ENCODE results near the gene ATG2A. TPM values are rescaled to one million over a fixed set of nuclear protein-coding genes. Genes with fewer than 3 reads are reported as not detected.

ATG2A gene
- total RNA-seq, 5 donors from 2014 or later (not counting 1 experiment from before 2014, with no cell fraction given): 50.9 to 165 (median 55.4) TPM

DNA sequence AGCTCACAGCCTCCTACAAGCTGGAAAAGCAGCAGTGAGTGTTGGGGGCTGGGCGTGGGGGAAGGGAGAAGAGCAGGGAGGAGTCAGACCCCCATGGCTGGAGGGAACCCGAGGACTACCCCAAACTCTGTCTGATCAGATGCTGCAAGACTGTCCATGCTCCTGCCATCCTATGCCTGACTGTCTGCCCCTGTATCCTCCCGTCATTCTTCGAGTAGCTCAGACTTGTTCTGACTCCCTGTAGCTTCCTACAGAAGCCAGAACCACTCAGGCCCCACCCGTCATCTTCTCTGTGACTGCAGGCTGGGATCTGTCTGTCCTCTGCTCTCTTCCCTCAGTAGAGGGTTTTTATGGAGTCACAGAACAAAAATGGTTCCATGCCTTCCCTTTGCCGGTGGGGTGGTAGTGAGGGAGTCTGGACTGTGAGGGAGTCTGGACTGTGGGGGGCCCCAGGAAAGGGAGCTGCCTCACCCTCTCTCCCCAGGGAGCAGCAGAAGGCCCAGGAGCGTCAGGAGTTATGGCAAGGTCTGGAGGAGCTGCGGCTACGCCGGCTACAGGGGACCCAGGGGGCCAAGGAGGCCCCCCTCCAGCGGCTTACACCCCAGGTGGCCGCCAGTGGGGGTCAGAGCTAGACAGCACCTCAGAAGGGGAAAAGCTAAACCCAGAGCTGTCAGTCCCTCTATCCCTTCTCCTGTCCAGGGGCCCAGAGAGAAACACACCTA is 16.4 kb upstream of the ATG2A start:
- Mint-ChIP-seq H3K27ac (no peak overlapping the region), H3K9me3 (no peaks in the 10 kb centered on the region), H3K36me3 (peaks cover 37% of the 10 kb centered on the region), H3K27me3 (no peaks in the 10 kb centered on the region), H3K4me3 (no peak overlapping the region), H3K4me1 (no peaks in the 10 kb centered on the region)
- no peak overlapping the region for H3K27ac ChIP-seq (ENCODE audit: low read length)
- H3K9me3 ChIP-seq: no peaks in the 10 kb centered on the region
- WGBS (ENCODE audit: insufficient coverage): 100% methylated on average over 2 of the region's 12 CpGs
- ChIA-PET POLR2A (interaction anchor here in 1 of 2 donors (0.6 kb wide), 2 partner anchors 117 to 1637 kb away, joined by 5 to 8 read pairs; no protein-coding TSS in a partner anchor), CTCF (no interaction called here)
- no peaks in the 10 kb centered on the region for H3K27me3 ChIP-seq (replicated peaks in 1 of 2; ENCODE audit: control insufficient read depth in 2 of 2, extremely low read depth in 1 of 2, insufficient read depth in 2 of 2, low read length in 1 of 2)
- H3K36me3 ChIP-seq (ENCODE audit: control insufficient read depth in 2 of 2, extremely low read depth in 1 of 2, insufficient read depth in 1 of 2, low read length in 1 of 2): peaks cover 23 to 34% of the 10 kb centered on the region in 2 donors
- ATAC-seq (replicated peaks in 1 of 4) (peak in 1 of 4 experiments; percentile 17), DNase-seq (no peak)
- no peak overlapping the region for H3K4me3 ChIP-seq (ENCODE audit: control insufficient read depth in 1 of 2, extremely low read depth in 1 of 2, low read length in 1 of 2)
- no peaks in the 10 kb centered on the region for H3K4me1 ChIP-seq (ENCODE audit: control insufficient read depth in 1 of 2, extremely low read depth in 1 of 2, insufficient read depth in 2 of 2, low read length in 2 of 2)

- H3K9me3 Mint-ChIP-seq: no peaks in the 10 kb centered on the region
- H3K4me1 ChIP-seq (ENCODE audit: control insufficient read depth in 1 of 2, extremely low read depth in 1 of 2, insufficient read depth in 2 of 2, low read length in 2 of 2): no peaks in the 10 kb centered on the region
- no peak overlapping the region for H3K27ac ChIP-seq (ENCODE audit: low read length)
- peaks cover 37% of the 10 kb centered on the region for H3K36me3 Mint-ChIP-seq
- H3K27me3 ChIP-seq (replicated peaks in 1 of 2; ENCODE audit: control insufficient read depth in 2 of 2, extremely low read depth in 1 of 2, insufficient read depth in 2 of 2, low read length in 1 of 2): no peaks in the 10 kb centered on the region
- H3K27ac Mint-ChIP-seq: no peak overlapping the region
- CTCF ChIA-PET: no interaction called here
- H3K4me3 Mint-ChIP-seq: no peak overlapping the region
- DNase-seq (no peak), ATAC-seq (replicated peaks in 1 of 4) (no peak)
- no peaks in the 10 kb centered on the region for H3K9me3 ChIP-seq
- POLR2A ChIA-PET: interaction anchor here in 1 of 2 donors (0.7 kb wide), 1 partner anchor 79 kb away, joined by 6 read pairs; no protein-coding TSS in a partner anchor
- peaks cover 24 to 37% of the 10 kb centered on the region in 2 donors for H3K36me3 ChIP-seq (ENCODE audit: control insufficient read depth in 2 of 2, extremely low read depth in 1 of 2, insufficient read depth in 1 of 2, low read length in 1 of 2)
- H3K4me3 ChIP-seq (ENCODE audit: control insufficient read depth in 1 of 2, extremely low read depth in 1 of 2, low read length in 1 of 2): no peak overlapping the region
- H3K4me1 Mint-ChIP-seq: no peaks in the 10 kb centered on the region
- H3K27me3 Mint-ChIP-seq: no peaks in the 10 kb centered on the region
- WGBS (ENCODE audit: insufficient coverage): no CpG with 5 or more reads among the region's 5 CpGs
Observed at GRCh38 chr11:64932324-64932723, 15.3 kb upstream of the ATG2A start.

DNA sequence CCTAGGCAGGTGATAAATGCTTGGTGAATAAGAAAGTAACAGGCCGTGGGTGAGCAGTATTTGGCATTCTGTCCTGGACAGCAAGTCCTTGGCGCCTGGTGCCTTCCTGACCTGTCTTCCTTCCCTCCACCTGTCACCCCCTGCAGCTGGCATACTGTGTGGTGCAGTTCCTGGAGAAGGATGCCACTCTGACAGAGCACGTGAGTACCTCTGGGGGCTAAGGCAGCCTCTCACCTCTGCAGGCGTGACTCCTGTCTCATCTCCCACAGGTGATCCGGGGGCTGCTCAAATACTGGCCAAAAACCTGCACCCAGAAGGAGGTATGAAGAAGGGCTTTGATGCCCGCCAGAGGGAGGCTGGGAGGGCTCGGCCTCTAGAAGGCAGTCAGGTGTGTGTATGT is 14.3 kb upstream of the ATG2A start:
- WGBS (ENCODE audit: insufficient coverage): no CpG with 5 or more reads among the region's 7 CpGs
- CTCF ChIA-PET: no interaction called here
- no peak overlapping the region for H3K27ac ChIP-seq (ENCODE audit: low read length)

DNA sequence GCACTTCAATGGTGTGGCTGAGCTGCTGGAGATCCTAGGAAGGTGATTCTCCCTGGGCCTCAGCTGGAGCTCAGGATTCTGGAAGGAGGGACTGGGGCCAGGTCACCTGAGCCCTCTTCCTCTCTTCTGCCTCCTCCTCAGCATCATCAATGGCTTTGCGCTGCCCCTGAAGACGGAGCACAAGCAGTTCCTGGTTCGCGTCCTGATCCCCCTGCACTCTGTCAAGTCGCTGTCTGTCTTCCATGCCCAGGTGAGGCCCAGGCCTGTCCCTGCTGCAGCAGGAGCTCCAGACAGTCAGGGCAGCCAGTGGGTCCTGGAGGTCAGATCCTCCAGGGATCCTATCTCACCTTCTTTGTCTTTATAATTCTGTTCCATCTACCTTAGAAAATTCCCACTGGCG is 13.3 kb upstream of the ATG2A start:
- POLR2A ChIA-PET: no interaction called here
- Histone ChIP-seq H3K4me3 (ENCODE audit: control insufficient read depth in 1 of 2, extremely low read depth in 1 of 2, low read length in 1 of 2) (no peak overlapping the region), H3K9me3 (no peaks in the 10 kb centered on the region), H3K27me3 (replicated peaks in 1 of 2; ENCODE audit: control insufficient read depth in 2 of 2, extremely low read depth in 1 of 2, insufficient read depth in 2 of 2, low read length in 1 of 2) (no peaks in the 10 kb centered on the region), H3K4me1 (ENCODE audit: control insufficient read depth in 1 of 2, extremely low read depth in 1 of 2, insufficient read depth in 2 of 2, low read length in 2 of 2) (peaks cover 0 to 9% of the 10 kb centered on the region in 2 experiments), H3K36me3 (ENCODE audit: control insufficient read depth in 2 of 2, extremely low read depth in 1 of 2, insufficient read depth in 1 of 2, low read length in 1 of 2) (peaks cover 30 to 37% of the 10 kb centered on the region in 2 donors), H3K27ac (ENCODE audit: low read length) (no peak overlapping the region)
- 96% methylated on average over 4 of the region's 6 CpGs for WGBS (ENCODE audit: insufficient coverage)
- H3K27me3 Mint-ChIP-seq: no peaks in the 10 kb centered on the region
- H3K9me3 Mint-ChIP-seq: no peaks in the 10 kb centered on the region
- no peak overlapping the region for H3K4me3 Mint-ChIP-seq
- no peak for DNase-seq
- peaks cover 42% of the 10 kb centered on the region for H3K36me3 Mint-ChIP-seq
- ATAC-seq (replicated peaks in 1 of 4): no peak
- CTCF ChIA-PET: no interaction called here
- H3K27ac Mint-ChIP-seq: no peak overlapping the region
- H3K4me1 Mint-ChIP-seq: peaks cover 0 to 4% (median 3%) of the 10 kb centered on the region in 3 donors

More for the DNA sequence above, 14.3 kb upstream of the ATG2A start:
- ATAC-seq (replicated peaks in 1 of 4) (no peak), DNase-seq (no peak)
- Mint-ChIP-seq H3K9me3 (no peaks in the 10 kb centered on the region), H3K4me1 (peaks cover 0 to 1% (median under 1%) of the 10 kb centered on the region in 3 donors), H3K27ac (no peak overlapping the region), H3K4me3 (no peak overlapping the region), H3K36me3 (peaks cover 42% of the 10 kb centered on the region), H3K27me3 (no peaks in the 10 kb centered on the region)
- Histone ChIP-seq H3K27me3 (replicated peaks in 1 of 2; ENCODE audit: control insufficient read depth in 2 of 2, extremely low read depth in 1 of 2, insufficient read depth in 2 of 2, low read length in 1 of 2) (no peaks in the 10 kb centered on the region), H3K9me3 (no peaks in the 10 kb centered on the region), H3K4me1 (ENCODE audit: control insufficient read depth in 1 of 2, extremely low read depth in 1 of 2, insufficient read depth in 2 of 2, low read length in 2 of 2) (no peaks in the 10 kb centered on the region), H3K4me3 (ENCODE audit: control insufficient read depth in 1 of 2, extremely low read depth in 1 of 2, low read length in 1 of 2) (no peak overlapping the region), H3K36me3 (ENCODE audit: control insufficient read depth in 2 of 2, extremely low read depth in 1 of 2, insufficient read depth in 1 of 2, low read length in 1 of 2) (peaks cover 30 to 37% of the 10 kb centered on the region in 2 donors)
- POLR2A ChIA-PET: no interaction called here

DNA sequence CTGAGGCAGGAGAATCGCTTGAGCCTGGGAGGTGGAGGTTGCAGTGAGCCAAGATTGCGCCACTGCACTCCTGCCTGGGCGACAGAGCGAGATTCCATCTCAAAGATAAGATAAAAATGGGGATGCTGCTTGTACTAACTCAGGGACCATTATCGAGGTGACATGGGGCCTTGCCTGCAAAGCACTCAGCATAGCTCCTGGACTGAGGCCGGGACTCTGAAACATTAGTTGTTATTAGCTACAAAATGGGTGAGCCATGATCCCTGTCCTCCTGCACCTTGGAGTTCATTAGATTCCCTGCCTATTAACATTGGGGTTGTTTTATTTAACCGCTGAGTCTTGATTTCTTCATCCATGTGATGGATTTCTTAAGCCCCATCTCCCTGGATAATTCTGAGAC is 12.6 kb upstream of the ATG2A start:
- Histone ChIP-seq H3K4me3 (ENCODE audit: control insufficient read depth in 1 of 2, extremely low read depth in 1 of 2, low read length in 1 of 2) (no peak overlapping the region), H3K9me3 (no peaks in the 10 kb centered on the region), H3K4me1 (ENCODE audit: control insufficient read depth in 1 of 2, extremely low read depth in 1 of 2, insufficient read depth in 2 of 2, low read length in 2 of 2) (peaks cover 0 to 15% of the 10 kb centered on the region in 2 experiments), H3K27me3 (replicated peaks in 1 of 2; ENCODE audit: control insufficient read depth in 2 of 2, extremely low read depth in 1 of 2, insufficient read depth in 2 of 2, low read length in 1 of 2) (no peaks in the 10 kb centered on the region), H3K27ac (ENCODE audit: low read length) (no peak overlapping the region), H3K36me3 (ENCODE audit: control insufficient read depth in 2 of 2, extremely low read depth in 1 of 2, insufficient read depth in 1 of 2, low read length in 1 of 2) (peaks cover 30 to 37% of the 10 kb centered on the region in 2 donors)
- peaks cover 5 to 8% (median 8%) of the 10 kb centered on the region in 3 donors for H3K4me1 Mint-ChIP-seq
- WGBS (ENCODE audit: insufficient coverage): 94% methylated on average over 5 of the region's 7 CpGs
- peaks cover 42% of the 10 kb centered on the region for H3K36me3 Mint-ChIP-seq
- no peak for DNase-seq
- no peak overlapping the region for H3K27ac Mint-ChIP-seq
- POLR2A ChIA-PET: interaction anchor here (0.6 to 0.7 kb wide), 2 partner anchors 10 to 144 kb away, joined by 4 to 9 read pairs; no protein-coding TSS in a partner anchor
- no peak for ATAC-seq (replicated peaks in 1 of 4)
- H3K4me3 Mint-ChIP-seq: no peak overlapping the region
- H3K9me3 Mint-ChIP-seq: no peaks in the 10 kb centered on the region
- no peaks in the 10 kb centered on the region for H3K27me3 Mint-ChIP-seq
- CTCF ChIA-PET: no interaction called here

DNA sequence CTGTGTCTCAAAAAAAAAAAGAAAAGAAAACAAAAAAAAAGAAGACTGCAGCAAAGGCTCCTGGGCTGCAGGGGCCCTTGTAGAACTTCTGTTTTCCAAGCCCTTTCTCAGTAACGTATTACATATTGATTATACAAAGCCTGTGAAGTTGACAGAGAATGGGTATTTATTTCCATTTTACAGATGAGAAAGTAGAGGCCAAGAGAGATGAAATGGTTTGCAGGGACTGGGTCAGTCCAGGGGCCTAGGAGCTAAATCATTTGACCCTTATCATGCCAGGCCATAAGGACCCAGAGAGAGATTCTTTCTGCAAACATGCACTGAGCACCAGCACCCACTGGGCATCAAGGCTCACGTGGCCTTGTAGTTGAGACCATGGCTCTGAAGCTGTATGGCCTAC is 11.9 kb upstream of the ATG2A start:
- no peak overlapping the region for H3K4me3 ChIP-seq (ENCODE audit: control insufficient read depth in 1 of 2, extremely low read depth in 1 of 2, low read length in 1 of 2)
- Mint-ChIP-seq H3K4me1 (peaks cover 11 to 14% (median 13%) of the 10 kb centered on the region in 3 donors), H3K27me3 (no peaks in the 10 kb centered on the region), H3K9me3 (no peaks in the 10 kb centered on the region), H3K4me3 (no peak overlapping the region), H3K36me3 (peaks cover 42% of the 10 kb centered on the region), H3K27ac (no peak overlapping the region)
- CTCF ChIA-PET: no interaction called here
- no peaks in the 10 kb centered on the region for H3K9me3 ChIP-seq
- WGBS (ENCODE audit: insufficient coverage): 92% methylated on average over 1 of the region's 2 CpGs
- no peaks in the 10 kb centered on the region for H3K27me3 ChIP-seq (replicated peaks in 1 of 2; ENCODE audit: control insufficient read depth in 2 of 2, extremely low read depth in 1 of 2, insufficient read depth in 2 of 2, low read length in 1 of 2)
- peaks cover 0 to 20% of the 10 kb centered on the region in 2 experiments for H3K4me1 ChIP-seq (ENCODE audit: control insufficient read depth in 1 of 2, extremely low read depth in 1 of 2, insufficient read depth in 2 of 2, low read length in 2 of 2)
- H3K36me3 ChIP-seq (ENCODE audit: control insufficient read depth in 2 of 2, extremely low read depth in 1 of 2, insufficient read depth in 1 of 2, low read length in 1 of 2): peaks cover 30 to 37% of the 10 kb centered on the region in 2 donors
- no peak for DNase-seq
- no peak overlapping the region for H3K27ac ChIP-seq (ENCODE audit: low read length)
- POLR2A ChIA-PET: no interaction called here
- ATAC-seq (replicated peaks in 1 of 4): no peak

Data from T-cell (primary cell).